HG02973 (cell line): ENCODE results near the gene PARD3B.

Experiments
- ATAC-seq: cut with Tn5 transposase; IDR thresholded peaks from one replicate; pipeline ENCODE4 v1.9.1; 2021; ENCODE audit warnings: moderate library complexity; ENCODE audit not compliant: unreplicated experiment

PARD3B gene

DNA sequence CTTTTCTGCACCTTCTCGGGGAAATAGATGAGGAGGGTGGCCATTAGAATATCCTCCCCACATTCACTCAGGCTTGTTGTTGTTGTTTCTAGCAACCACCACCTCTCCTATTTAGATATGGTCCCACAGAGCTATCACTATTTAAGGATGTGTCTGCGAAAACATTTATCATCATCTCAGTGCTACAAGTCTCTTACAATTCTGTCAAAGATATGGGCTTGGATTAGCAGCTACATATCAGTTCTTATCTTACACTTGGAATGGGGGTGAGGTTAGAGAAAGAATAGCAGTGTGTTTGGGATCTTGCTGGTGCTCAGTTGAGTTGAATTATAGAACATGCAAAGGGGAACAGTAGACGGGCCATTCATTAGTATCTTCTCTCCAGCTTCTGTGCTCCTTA, 546.1 kb downstream of the PARD3B start:
- no peak for ATAC-seq

DNA sequence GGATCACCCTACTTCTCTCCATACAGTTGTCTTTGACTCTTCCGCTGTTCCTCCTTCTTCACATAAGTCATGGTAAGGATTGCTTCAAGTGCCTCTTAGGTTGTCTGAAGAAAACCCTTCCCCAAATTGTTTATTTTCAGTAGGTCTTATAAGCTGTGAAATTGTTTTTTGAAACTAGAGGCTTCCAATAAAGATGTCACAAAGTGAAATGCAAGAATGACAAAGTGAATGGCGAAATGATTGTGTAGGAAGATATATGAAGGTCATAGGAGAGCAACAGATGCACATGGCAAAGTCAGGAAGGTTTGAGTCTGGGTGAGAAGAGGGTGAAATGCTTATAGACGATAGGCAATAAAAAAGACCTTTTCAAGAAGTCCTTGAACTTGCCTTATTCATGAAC, 548.8 kb downstream of the PARD3B start:
- ATAC-seq: no peak

GRCh38 chr2:205103699-205104098, 558.4 kb downstream of the PARD3B start:
- no peak for ATAC-seq

- no peak for ATAC-seq
Observed at GRCh38 chr2:205107810-205108209, 562.5 kb downstream of the PARD3B start.

DNA sequence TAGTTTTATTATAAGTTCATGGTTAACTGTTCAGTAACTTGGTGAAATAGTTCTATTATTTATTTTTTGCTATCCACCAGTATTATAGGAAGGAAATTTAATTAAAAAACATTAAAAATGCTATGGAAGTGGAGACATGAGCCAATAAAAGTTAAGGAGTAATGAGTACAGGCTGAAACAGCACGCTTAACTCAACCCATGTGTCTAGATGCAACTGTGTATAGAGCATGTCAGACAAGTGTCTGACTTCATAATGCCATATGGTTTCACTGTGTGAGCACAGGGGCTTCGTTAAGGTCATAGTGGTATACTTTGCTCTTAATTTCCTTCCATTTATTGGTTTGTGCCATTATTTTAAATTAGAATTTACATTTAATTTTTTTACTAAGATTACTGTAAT, 570.2 kb downstream of the PARD3B start:
- no peak for ATAC-seq

GRCh38 chr2:205117125-205117524, 571.9 kb downstream of the PARD3B start:
- no peak for ATAC-seq

DNA sequence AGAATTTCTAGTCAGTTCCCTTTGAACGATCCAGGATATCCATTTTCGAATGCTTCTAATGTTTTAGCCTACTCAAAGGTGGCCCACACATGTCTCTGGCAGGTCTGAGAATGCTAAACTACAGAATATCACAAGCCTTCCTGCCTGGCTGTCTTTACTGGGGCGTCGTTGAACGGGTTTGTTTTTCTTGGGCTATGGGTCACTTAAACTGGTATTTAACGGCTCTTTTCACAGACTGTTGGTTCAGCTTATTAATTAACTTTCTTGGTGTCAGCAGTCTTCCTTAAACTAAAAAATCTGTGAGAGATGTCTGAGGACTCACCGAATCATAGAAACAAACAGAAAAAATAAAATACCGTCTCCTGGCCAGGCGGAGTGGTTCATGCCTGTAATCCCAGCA, 573.9 kb downstream of the PARD3B start:
- no peak for ATAC-seq

DNA sequence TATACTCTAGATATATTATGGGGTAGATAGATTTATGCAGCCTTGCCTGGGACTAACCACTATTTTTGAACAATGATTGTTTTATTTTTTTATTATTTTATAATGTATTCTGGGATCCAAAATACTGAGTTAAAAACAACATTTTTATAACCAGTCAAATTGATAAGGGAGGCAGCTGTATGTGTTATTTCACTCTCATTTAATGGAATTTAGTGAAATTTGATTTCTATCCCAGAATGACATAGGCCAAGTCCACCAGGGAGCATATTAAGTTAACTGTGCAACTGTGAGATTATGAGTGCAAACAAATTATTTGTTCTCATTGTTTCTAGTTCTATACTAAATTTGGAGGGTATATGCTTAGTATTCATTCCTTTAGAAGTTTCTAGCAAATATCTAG, 583.5 kb downstream of the PARD3B start:
- no peak for ATAC-seq

DNA sequence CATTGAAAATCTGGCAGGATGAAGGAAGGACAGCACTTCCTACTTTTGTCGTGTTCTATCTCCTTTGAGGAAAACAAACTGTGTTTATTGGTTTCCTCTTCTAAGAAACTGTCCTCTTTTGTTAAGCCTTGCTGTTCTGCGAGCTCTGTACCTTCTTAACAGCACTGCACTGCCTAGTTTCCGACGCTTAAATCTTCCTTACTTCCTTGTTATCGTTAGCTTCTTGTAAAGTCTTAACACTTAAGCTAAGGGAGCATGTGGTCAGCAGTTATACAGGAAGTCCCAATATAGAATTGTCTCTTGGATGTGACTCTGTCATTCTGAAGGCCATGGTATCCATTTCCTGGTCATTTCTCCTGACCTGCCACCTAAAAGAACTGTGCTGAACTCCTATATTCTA, 584.3 kb downstream of the PARD3B start:
- ATAC-seq: no peak

GRCh38 chr2:205130111-205130829, 585.0 kb downstream of the PARD3B start:
- no peak for ATAC-seq

DNA sequence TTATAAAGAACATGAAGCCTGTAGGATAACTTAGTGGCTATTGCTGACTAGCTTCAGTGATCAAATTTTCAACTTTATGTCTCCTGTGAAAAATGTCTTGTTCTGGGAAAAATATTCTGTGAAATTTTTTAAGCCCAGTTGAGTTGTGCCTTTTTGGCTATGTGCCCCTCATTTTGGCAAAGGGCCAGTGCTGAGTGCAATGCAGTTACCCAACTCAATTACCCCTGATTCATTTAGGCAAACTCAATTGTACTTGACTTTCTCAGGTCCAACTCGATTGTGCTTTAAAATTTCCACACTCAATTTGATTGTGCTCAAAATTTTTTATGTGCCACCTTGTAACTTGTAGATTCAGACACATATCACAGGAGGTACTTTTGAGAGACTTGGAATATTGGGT, 588.3 kb downstream of the PARD3B start:
- ATAC-seq: no peak

- no peak for ATAC-seq
Observed at GRCh38 chr2:205138735-205139134, 593.5 kb downstream of the PARD3B start.

GRCh38 chr2:205139822-205140463, 594.7 kb downstream of the PARD3B start:
- ATAC-seq: peak; percentile 76

GRCh38 chr2:205141381-205141780, 596.1 kb downstream of the PARD3B start:
- ATAC-seq: no peak

DNA sequence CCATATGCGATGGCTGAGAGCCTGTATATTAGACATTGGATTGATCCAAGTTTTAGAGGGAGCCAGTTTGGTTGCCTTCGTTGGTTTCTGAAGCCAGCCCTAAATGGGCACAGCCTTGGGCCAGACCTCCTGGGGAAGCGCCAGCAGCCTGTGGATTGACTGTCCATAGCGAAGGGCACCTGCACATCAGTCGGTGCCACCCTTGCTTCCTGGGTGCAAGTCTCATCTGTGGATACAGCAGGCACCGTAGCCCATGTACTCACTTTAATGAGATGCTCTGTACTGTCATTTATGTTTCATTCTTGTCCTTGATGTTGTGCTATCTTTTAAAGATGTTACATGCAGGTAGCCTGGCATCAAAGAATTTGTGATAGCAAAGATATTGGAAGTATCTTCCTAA, 600.6 kb downstream of the PARD3B start:
- ATAC-seq: no peak

GRCh38 chr2:205148755-205149154, 603.5 kb downstream of the PARD3B start:
- no peak for ATAC-seq

DNA sequence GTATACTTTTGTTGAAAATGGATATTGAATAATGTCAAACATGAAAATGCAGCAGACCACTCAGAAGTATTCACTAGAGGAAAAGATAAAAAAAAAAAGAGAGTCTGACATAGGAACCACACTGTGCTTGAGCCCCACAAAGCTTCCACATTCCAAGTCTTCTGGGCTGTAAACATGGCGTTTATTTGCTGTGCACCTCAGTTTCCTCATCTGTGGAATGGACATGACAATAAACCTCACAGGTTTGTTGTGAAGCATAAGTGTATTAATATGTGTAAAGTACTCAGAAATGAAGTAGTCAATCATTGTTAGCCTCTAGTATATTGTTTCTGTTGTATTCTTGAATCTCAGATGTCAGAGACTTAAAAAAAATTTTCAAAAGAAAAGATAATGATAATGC, 611.2 kb downstream of the PARD3B start:
- ATAC-seq: no peak

GRCh38 chr2:205158404-205158803, 613.1 kb downstream of the PARD3B start:
- ATAC-seq: no peak

DNA sequence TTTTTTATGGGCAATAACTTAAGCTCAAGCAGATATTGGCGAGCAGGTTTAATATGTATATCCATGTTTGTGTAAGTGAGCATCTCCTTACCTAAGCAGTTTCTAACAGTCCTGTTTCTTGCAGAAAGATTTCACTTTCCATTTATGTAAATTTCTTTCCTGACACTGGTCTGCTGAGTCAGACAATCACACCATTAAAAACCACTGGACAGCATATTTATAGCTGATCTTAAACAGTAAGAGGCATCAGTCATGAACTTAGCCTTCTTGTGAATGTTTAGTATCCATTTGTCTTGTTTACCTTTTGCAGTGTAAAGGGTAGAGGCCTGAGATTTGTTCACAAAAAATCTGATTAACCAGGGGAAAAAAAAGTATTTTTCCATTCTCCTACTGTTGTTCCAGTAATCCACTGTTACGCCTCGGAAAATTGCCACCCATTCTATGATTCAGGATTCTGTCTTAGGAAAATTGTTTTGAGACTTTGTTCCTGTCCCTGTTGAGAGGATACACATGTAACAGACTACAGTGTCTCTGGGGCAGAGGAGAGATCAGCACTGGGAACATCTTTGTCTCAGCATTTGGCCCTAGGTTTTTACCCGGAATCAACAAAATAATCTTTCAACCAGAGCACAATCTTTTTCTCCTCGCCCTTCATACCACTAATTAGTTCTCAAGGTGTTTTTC, 616.0 kb downstream of the PARD3B start:
- no peak for ATAC-seq

DNA sequence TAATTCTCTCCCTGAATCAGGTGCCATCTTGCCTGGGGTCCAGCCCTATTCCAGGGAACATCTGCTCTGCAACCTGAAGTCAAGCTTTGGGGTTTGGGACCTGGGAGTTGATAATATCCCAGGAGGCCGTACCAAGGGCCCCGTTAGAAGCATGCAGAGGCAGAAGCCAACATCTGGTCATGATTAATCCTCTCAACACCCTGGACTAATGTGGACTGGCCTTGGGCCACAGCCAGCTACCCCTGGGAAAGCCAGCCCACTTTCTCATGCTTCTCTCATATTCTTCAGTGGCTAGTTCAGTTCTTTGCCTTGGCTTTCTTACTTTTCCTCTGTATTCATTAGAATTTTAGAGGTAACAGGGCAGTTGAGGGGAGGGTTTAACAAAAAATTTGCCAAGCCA, 621.5 kb downstream of the PARD3B start:
- ATAC-seq: no peak

DNA sequence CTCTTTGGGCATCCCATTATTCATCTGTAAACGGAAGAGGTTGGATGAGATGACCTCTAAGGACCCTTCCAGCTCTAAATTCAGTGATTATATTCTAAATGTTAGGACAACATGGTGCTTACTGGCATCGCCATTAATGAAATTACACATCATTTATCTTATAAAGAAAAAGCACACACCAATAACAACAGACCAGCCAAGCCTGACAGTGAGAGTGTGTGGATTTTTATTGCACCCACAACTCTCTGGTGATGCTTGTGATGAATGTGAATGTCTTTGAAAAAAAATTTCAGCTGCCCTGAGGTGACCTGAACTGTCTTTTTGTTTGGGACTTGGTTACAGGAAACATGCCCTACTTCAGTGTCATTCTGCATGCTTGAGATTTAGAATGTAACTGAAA, 623.7 kb downstream of the PARD3B start:
- no peak for ATAC-seq

GRCh38 chr2:205169464-205169863, 624.2 kb downstream of the PARD3B start:
- ATAC-seq: no peak
